Right atrium auricular region (tissue), 2 donors: ENCODE measurements around the gene BRINP2. TPM values are rescaled to one million over a fixed set of nuclear protein-coding genes. Genes with fewer than 3 reads are reported as not detected.

Experiments used
- DNase-seq: peaks from one replicate; pipeline ENCODE4 v3.0.0-alpha.2; 2019; ENCODE audit warnings: low spot score
- H3K27ac ChIP-seq, 2 donors: fragments of 200-600 bp; sonication (generic); 1 replicate in 1 of 2; 2 replicates in 1 of 2; pipeline ENCODE4 v1.5.1; 2016 to 2019
- H3K27me3 ChIP-seq, 2 donors: fragments of 200-600 bp; sonication (generic); one replicate each; pipeline versions ENCODE4 v1.5.1 to v1.6.0; 2017 to 2019
- H3K36me3 ChIP-seq: fragments of 200-600 bp; sonication (generic); one replicate; pipeline ENCODE4 v1.5.1; 2016
- H3K4me1 ChIP-seq, 2 donors: fragments of 200-600 bp; sonication (generic); one replicate each; pipeline versions ENCODE4 v1.5.1 to v1.6.0; 2017 to 2019
- H3K4me3 ChIP-seq, 2 donors: fragments of 200-600 bp; sonication (generic); 1 replicate in 1 of 2; 2 replicates in 1 of 2; pipeline ENCODE4 v1.5.1; 2017 to 2019; ENCODE audit warnings: mild to moderate bottlenecking in 1 of 2, moderate library complexity in 1 of 2
- H3K9me3 ChIP-seq, 2 donors: fragments of 200-600 bp; sonication (generic); one replicate each; pipeline ENCODE4 v1.5.1; 2019
- total RNA-seq, 2 donors: library from RNA; depleted of rRNA; stranded (reverse); fragments of >200 nt; gene quantifications; one replicate each; pipeline ENCODE4 v1.1.0, GENCODE V29; 2016
- TF ChIP-seq, protein P1 (sequence below), 2 donors: fragments of 200-600 bp; sonication (generic); IDR thresholded peaks; one replicate each; pipeline ENCODE4 v1.5.1; 2019; ENCODE audit warnings: antibody characterized with exemption in 2 of 2

Gene BRINP2
- total RNA-seq, 2 donors from 2014 or later: 0.96 to 1.1 TPM

DNA sequence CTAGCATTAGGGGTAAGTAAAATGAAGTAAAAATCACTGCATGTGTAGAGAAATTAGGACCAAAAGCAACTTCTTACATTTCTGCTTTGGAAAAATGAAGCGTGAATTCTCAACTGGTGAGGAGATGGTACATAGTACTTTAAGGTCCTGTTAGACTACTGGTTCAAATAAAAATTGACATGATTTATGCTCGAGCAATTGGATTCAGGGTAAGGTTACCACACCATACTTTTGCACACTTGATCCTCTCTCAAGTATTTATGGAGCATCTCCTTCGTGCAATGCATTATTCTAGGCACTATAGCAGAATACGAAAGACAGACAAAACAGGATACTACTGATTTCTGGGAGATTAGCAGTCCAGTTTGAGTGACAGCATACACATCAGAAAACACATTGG is 66.2 kb downstream of the BRINP2 start:
- no peak overlapping the region for H3K27ac ChIP-seq
- H3K9me3 ChIP-seq: no peaks in the 10 kb centered on the region
- H3K4me3 ChIP-seq: no peak overlapping the region
- TF ChIP-seq, protein P1, sequence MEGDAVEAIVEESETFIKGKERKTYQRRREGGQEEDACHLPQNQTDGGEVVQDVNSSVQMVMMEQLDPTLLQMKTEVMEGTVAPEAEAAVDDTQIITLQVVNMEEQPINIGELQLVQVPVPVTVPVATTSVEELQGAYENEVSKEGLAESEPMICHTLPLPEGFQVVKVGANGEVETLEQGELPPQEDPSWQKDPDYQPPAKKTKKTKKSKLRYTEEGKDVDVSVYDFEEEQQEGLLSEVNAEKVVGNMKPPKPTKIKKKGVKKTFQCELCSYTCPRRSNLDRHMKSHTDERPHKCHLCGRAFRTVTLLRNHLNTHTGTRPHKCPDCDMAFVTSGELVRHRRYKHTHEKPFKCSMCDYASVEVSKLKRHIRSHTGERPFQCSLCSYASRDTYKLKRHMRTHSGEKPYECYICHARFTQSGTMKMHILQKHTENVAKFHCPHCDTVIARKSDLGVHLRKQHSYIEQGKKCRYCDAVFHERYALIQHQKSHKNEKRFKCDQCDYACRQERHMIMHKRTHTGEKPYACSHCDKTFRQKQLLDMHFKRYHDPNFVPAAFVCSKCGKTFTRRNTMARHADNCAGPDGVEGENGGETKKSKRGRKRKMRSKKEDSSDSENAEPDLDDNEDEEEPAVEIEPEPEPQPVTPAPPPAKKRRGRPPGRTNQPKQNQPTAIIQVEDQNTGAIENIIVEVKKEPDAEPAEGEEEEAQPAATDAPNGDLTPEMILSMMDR (IDR thresholded peaks at IDR 0.05): no peak
- no peak for DNase-seq
- no peaks in the 10 kb centered on the region for H3K27me3 ChIP-seq
- no peaks in the 10 kb centered on the region for H3K4me1 ChIP-seq
- no peaks in the 10 kb centered on the region for H3K36me3 ChIP-seq

DNA sequence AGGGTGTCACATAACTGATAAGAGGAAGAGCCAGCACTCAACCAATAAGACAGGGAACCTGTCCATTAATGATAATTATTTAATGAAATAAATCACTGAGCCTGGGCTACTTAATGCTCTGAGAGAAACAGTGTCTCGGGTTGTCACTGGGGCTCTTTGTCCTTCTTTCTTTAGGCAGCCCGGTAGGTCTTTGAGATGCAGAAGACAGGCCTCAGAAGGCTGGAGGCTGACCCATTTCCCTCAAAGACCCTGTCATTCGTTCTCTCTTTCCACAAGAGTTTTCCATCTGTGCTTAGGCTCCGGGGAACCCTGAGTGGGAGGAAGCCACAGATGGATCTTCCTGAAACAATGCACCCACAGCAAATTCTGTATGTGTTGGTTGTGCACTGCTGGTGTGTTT is 68.2 kb downstream of the BRINP2 start:
- no peaks in the 10 kb centered on the region for H3K27me3 ChIP-seq
- no peak overlapping the region for H3K4me3 ChIP-seq
- no peaks in the 10 kb centered on the region for H3K4me1 ChIP-seq
- TF ChIP-seq, protein P1 (IDR thresholded peaks at IDR 0.05): no peak
- no peak overlapping the region for H3K27ac ChIP-seq
- H3K36me3 ChIP-seq: no peaks in the 10 kb centered on the region
- DNase-seq: no peak
- H3K9me3 ChIP-seq: no peaks in the 10 kb centered on the region

DNA sequence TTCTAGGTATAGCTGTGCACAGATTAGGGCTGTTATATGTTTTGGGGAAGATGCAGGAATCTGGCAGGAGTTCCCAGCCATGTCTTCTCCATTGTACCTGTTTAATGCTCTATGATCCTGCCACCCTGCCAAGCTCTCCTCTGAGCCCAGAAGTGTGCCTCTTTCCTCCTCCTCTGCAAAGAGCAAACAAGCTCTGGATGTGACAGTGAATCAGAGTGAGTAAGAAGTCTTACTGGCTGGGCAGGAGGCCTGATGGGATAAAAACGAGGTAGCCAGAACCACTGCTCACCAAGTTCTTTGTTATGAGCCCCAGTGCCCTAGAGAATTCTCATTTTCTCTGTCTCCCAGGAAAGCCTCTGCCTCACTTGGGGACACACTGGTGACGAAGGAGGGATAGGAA is 69.0 kb downstream of the BRINP2 start:
- Histone ChIP-seq H3K27ac (no peak overlapping the region), H3K4me3 (no peak overlapping the region), H3K27me3 (no peaks in the 10 kb centered on the region), H3K9me3 (no peaks in the 10 kb centered on the region), H3K36me3 (no peaks in the 10 kb centered on the region), H3K4me1 (no peaks in the 10 kb centered on the region)
- TF ChIP-seq, protein P1 (IDR thresholded peaks at IDR 0.05): no peak
- DNase-seq: no peak

DNA sequence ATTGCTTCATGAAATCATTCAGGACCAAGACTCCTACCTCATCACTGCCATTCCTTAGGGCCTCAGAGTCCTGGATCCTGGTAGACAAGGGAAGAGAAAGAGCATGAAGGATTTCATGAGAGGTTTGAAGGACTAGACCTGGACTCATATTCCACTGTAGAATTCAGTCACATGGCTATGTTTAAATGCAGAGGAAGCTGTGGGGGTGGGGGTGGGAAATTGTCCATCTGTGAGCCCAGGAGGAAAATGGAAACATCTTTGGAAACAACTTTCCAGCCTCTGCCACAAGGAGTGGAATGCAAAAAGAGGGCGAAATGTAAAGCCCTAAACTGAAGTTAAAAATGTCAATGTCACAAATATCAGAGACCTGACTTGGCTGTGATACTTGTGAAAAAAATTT is 73.0 kb downstream of the BRINP2 start:
- no peak overlapping the region for H3K4me3 ChIP-seq
- H3K9me3 ChIP-seq: no peaks in the 10 kb centered on the region
- H3K4me1 ChIP-seq: no peaks in the 10 kb centered on the region
- no peak for DNase-seq
- no peaks in the 10 kb centered on the region for H3K36me3 ChIP-seq
- no peaks in the 10 kb centered on the region for H3K27me3 ChIP-seq
- H3K27ac ChIP-seq: no peak overlapping the region
- TF ChIP-seq, protein P1 (IDR thresholded peaks at IDR 0.05): no peak

DNA sequence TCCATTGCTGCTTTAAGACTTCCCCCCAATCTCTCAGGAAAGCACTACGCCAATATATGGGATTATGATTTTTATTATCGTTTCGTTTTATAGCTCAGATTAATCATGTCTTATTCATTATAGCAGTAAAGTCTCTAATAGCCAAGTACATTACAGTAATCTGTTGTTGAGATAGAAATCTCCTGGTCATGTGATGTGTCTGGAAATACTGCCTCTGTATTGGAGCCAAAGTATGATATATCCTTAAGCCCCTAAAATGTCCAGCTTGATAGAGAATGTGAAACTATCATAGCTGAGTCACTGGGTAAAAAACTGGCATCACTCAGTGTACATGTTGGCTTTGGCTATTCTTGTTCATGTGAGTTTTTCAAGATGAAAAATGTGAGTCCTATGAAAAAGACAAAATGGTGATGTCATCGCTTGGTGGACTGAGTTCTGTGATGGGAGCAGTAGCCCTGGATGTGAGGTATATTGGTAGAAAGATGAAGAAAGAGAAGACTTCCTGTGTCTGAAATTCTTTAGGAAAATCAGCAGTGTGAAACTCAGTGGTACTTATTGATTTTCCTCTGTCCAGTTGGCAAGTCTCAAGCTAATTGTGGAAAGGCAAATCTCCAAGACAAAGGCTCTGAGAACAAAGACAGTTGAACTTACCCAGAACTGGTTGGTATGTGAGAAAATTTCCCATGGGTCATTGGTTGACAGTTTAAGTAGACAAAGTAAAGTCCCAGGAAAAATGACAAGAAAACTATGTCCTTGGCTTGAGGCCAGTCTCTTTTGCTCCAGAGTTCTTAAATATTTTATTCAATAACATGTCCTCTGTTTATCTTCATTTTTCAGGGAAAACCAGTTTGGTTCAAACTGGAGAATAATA is 76.2 kb downstream of the BRINP2 start:
- H3K4me3 ChIP-seq: no peak overlapping the region
- no peaks in the 10 kb centered on the region for H3K36me3 ChIP-seq
- no peak overlapping the region for H3K27ac ChIP-seq
- TF ChIP-seq, protein P1 (IDR thresholded peaks at IDR 0.05): no peak
- no peaks in the 10 kb centered on the region for H3K27me3 ChIP-seq
- no peaks in the 10 kb centered on the region for H3K9me3 ChIP-seq
- no peak for DNase-seq
- H3K4me1 ChIP-seq: no peaks in the 10 kb centered on the region
